Caco-2 (cell line): Measurements from ENCODE around the gene TMEM234. TPM values are rescaled to one million over a fixed set of nuclear protein-coding genes. Genes with fewer than 3 reads are reported as not detected.

ENCODE experiments used
- BruUV-seq: library from RNA; stranded (reverse); fragments of 400-500 nt; replicated peaks from 2 replicates; lab custom pipeline; 2021; lab: Mats Ljungman, UMichigan
- CTCF ChIA-PET: fragments of 300-600 bp; sonication (Branson Sonifier 250); formaldehyde crosslinking; loops from one replicate; lab custom pipeline; 2022; ENCODE audit warnings: antibody characterized with exemption; lab: Charles Lee
- POLR2A ChIA-PET: fragments of 300-600 bp; sonication (Branson Sonifier 250); formaldehyde crosslinking; loops from one replicate; lab custom pipeline; 2022; ENCODE audit warnings: antibody characterized with exemption; lab: Charles Lee
- DNase-seq, 2 experiments: peaks; one replicate each; pipeline versions ENCODE4 v3.0.0 to v3.0.0-alpha.2; 2020 to 2022
- H3K27me3 ChIP-seq: replicated peaks from 2 replicates; pipeline ENCODE4 v1.6.0; 2011; ENCODE audit warnings: low read length; ENCODE audit not compliant: control insufficient read depth, insufficient read depth
- H3K36me3 ChIP-seq: 2 replicates; pipeline ENCODE4 v1.5.1; 2011; ENCODE audit warnings: low read length; ENCODE audit not compliant: control insufficient read depth, insufficient read depth
- H3K4me1 ChIP-seq: fragments of 250-450 bp; sonication (Bioruptor Pico); 2 replicates; pipeline ENCODE4 v1.5.1; 2020; ENCODE audit warnings: mild to moderate bottlenecking
- H3K4me3 ChIP-seq: 2 replicates; pipeline ENCODE4 v1.5.1; 2011; ENCODE audit warnings: low read depth, mild to moderate bottlenecking, control low read depth, low read length
- H3K9me3 ChIP-seq: fragments of 250-450 bp; sonication (Bioruptor Pico); 2 replicates; pipeline ENCODE4 v1.5.1; 2020; ENCODE audit warnings: mild to moderate bottlenecking, moderate library complexity
- H3K27ac Mint-ChIP-seq: one replicate; pipeline ENCODE4 v1.8.0; 2022; ENCODE audit warnings: mixed read lengths; ENCODE audit not compliant: unreplicated experiment
- H3K27me3 Mint-ChIP-seq: one replicate; pipeline ENCODE4 v1.8.0; 2022; ENCODE audit warnings: mixed read lengths; ENCODE audit not compliant: insufficient read depth, unreplicated experiment
- H3K36me3 Mint-ChIP-seq: one replicate; pipeline ENCODE4 v1.8.0; 2022; ENCODE audit warnings: mild to moderate bottlenecking, mixed read lengths; ENCODE audit not compliant: insufficient read depth, unreplicated experiment
- H3K4me1 Mint-ChIP-seq: one replicate; pipeline ENCODE4 v1.8.0; 2022; ENCODE audit warnings: low read depth, mixed read lengths; ENCODE audit not compliant: unreplicated experiment
- H3K4me3 Mint-ChIP-seq: one replicate; pipeline ENCODE4 v1.8.0; 2022; ENCODE audit warnings: mild to moderate bottlenecking, moderate library complexity, mixed read lengths; ENCODE audit not compliant: unreplicated experiment
- H3K9me3 Mint-ChIP-seq: one replicate; pipeline ENCODE4 v1.8.0; 2022; ENCODE audit warnings: mixed read lengths; ENCODE audit not compliant: unreplicated experiment
- CTCF ChIP-seq, 2 experiments: fragments of 200-600 bp in 1 of 2; IDR thresholded peaks; 1 replicate in 1 of 2; 2 replicates in 1 of 2; pipeline versions ENCODE4 v1.5.1 to v1.8.0; 2011 to 2022; ENCODE audit warnings: antibody characterized with exemption in 1 of 2, control low read depth in 1 of 2, inconsistent platforms in 1 of 2, low read depth in 1 of 2, low read length in 1 of 2, mild to moderate bottlenecking in 1 of 2, moderate library complexity in 1 of 2; ENCODE audit not compliant: insufficient read depth in 1 of 2, severe bottlenecking in 1 of 2, unreplicated experiment in 1 of 2
- intact Hi-C: fragments of 100-400 bp; cut with micrococcal nuclease; formaldehyde crosslinking; loops from one replicate; pipeline ENCODE4 v1.10.0; 2022; ENCODE audit not compliant: unreplicated experiment
- total RNA-seq: library from RNA; stranded (reverse); gene quantifications from 2 replicates; pipeline ENCODE4 v1.2.3, GENCODE V29; 2022

Gene TMEM234
- total RNA-seq, 1 experiment from 2014 or later, result 11.5 TPM

GRCh38 chr1:32208469-32208868, 13.7 kb downstream of the TMEM234 start:
- Histone ChIP-seq H3K4me1 (no peaks in the 10 kb centered on the region), H3K9me3 (no peaks in the 10 kb centered on the region), H3K27me3 (no peaks in the 10 kb centered on the region), H3K36me3 (no peaks in the 10 kb centered on the region), H3K4me3 (no peak overlapping the region)
- BruUV-seq, result no TSS peak
- intact Hi-C loops, result no loop called here
- no peak for TF ChIP-seq CTCF (IDR thresholded peaks at IDR 0.05; ENCODE audit: insufficient read depth in 1 of 2, low read depth in 1 of 2, low read length in 1 of 2, severe bottlenecking in 1 of 2, unreplicated experiment in 1 of 2)
- CTCF ChIA-PET, result no interaction called here
- POLR2A ChIA-PET, result no interaction called here
- H3K36me3 Mint-ChIP-seq, result peaks cover 16% of the 10 kb centered on the region
- no peak overlapping the region for H3K27ac Mint-ChIP-seq
- no peaks in the 10 kb centered on the region for H3K27me3 Mint-ChIP-seq
- no peaks in the 10 kb centered on the region for H3K4me1 Mint-ChIP-seq
- H3K4me3 Mint-ChIP-seq, result no peak overlapping the region
- no peak for DNase-seq
- no peaks in the 10 kb centered on the region for H3K9me3 Mint-ChIP-seq

- CTCF ChIA-PET, result interaction anchor here (1.6 kb wide), 1 partner anchor 10 kb away, joined by 5 read pairs; no protein-coding TSS in a partner anchor
- Histone ChIP-seq H3K27me3 (no peaks in the 10 kb centered on the region), H3K36me3 (no peaks in the 10 kb centered on the region), H3K4me1 (peaks cover 4% of the 10 kb centered on the region; the same call in 1 of the 2 replicates), H3K9me3 (no peaks in the 10 kb centered on the region), H3K4me3 (peak within 1 kb of the TSS; percentile 68)
- intact Hi-C loops, result no loop called here
- no peaks in the 10 kb centered on the region for H3K4me1 Mint-ChIP-seq
- H3K4me3 Mint-ChIP-seq, result peak within 1 kb of the TSS; percentile 90
- H3K27me3 Mint-ChIP-seq, result no peaks in the 10 kb centered on the region
- TF ChIP-seq CTCF (IDR thresholded peaks at IDR 0.05; ENCODE audit: insufficient read depth in 1 of 2, low read depth in 1 of 2, low read length in 1 of 2, severe bottlenecking in 1 of 2, unreplicated experiment in 1 of 2), result peak; percentile 9 to 28
- H3K27ac Mint-ChIP-seq, result peak within 1 kb of the TSS; percentile 89
- H3K36me3 Mint-ChIP-seq, result peaks cover 23% of the 10 kb centered on the region
- no peaks in the 10 kb centered on the region for H3K9me3 Mint-ChIP-seq
- TSS peak; percentile 70 for BruUV-seq
- peak; percentile 89 to 91 for DNase-seq
- POLR2A ChIA-PET, result interaction anchor here (0.7 to 0.8 kb wide), 2 partner anchors 10 to 27 kb away, joined by 3 to 4 read pairs; partner anchors contain the start of gene TXLNA
These were observed 16.5 kb downstream of the TMEM234 start, which contains the start of gene IQCC for GRCh38 chr1:32205401-32206370. TSS of gene IQCC (plus strand) at chr1:32205671. CDS start at chr1:32205682, 11 bp downstream.

- no peak for DNase-seq
- Mint-ChIP-seq H3K4me3 (peak overlapping the region; percentile 90), H3K27me3 (no peaks in the 10 kb centered on the region), H3K9me3 (no peaks in the 10 kb centered on the region), H3K36me3 (peaks cover 23% of the 10 kb centered on the region), H3K4me1 (no peaks in the 10 kb centered on the region), H3K27ac (peak overlapping the region; percentile 89)
- TF ChIP-seq CTCF (IDR thresholded peaks at IDR 0.05; ENCODE audit: insufficient read depth in 1 of 2, low read depth in 1 of 2, low read length in 1 of 2, severe bottlenecking in 1 of 2, unreplicated experiment in 1 of 2), result no peak
- H3K9me3 ChIP-seq, result no peaks in the 10 kb centered on the region
- intact Hi-C loops, result no loop called here
- ChIA-PET POLR2A (no interaction called here), CTCF (interaction anchor here (1.6 kb wide), 1 partner anchor 11 kb away, joined by 5 read pairs; no protein-coding TSS in a partner anchor)
- no peaks in the 10 kb centered on the region for H3K27me3 ChIP-seq
- BruUV-seq, result no TSS peak
- H3K4me3 ChIP-seq, result peak overlapping the region; percentile 68
- peaks cover 4% of the 10 kb centered on the region; the same call in 1 of the 2 replicates for H3K4me1 ChIP-seq
- H3K36me3 ChIP-seq, result no peaks in the 10 kb centered on the region
These were observed 17.2 kb downstream of the TMEM234 start for GRCh38 chr1:32204943-32205361.
